GM19043 (cell line): ENCODE measurements around the gene MSI2.

Experiments
- ATAC-seq: cut with Tn5 transposase; IDR thresholded peaks from one replicate; pipeline ENCODE4 v1.9.1; 2021; ENCODE audit warnings: low read depth; ENCODE audit not compliant: unreplicated experiment

MSI2 gene

DNA sequence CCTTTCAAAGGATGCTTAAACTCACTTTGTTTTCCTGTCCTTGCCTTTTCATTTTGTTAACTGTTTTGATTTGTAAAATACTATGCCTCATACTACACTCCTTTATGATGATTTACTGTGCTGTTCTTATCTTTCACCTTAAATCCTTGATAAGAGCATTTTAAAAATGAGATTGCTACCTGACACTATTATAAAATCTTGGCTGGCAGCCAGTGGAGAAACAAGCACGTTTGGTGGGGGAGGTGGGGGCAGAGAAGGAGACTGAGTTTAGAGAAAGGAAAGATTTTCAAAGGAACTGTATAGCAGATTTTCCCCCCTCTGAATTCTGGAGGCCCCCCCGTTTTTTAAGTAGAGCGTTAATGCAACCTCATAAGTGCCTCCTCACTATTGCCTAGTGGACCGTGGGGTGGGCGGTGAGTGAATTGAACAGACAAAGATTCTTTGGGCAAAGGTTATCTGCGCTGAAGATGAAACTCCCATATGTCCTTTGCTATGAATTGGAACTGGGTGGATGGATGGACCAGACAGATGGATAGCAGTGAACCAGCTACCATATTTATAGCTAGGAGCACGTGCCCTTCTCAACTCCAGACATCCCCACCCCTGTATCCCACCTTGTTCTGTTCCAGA is 288.6 kb downstream of the MSI2 start:
- ATAC-seq, result no peak

DNA sequence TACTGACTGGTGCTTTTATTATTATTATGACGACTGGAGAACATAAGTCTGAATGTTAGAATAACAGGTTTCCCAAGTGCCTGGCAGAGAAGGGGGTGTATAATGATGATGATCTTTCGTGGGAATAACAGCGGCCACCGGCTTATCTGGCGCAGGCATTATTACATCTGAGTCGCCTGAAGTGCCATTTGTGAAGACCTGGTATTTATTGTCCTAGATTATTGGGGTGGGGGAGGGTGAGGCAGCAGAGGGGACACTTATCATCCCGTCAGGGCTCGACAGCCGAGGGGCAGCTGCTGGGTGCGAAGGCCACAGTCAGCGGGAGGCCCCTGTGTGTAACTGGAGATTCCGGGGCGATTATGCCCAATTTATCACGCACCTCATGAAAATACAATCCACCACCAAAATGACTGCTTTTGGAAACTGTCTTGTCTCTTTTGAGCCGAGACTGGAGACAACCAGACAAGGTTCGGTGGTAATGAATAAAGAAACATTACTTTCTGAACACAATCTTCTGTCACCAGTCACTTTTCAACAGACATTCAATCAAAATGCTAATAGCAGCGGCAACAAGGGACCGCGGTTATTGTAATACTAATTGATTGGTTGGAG is 289.5 kb downstream of the MSI2 start:
- no peak for ATAC-seq

DNA sequence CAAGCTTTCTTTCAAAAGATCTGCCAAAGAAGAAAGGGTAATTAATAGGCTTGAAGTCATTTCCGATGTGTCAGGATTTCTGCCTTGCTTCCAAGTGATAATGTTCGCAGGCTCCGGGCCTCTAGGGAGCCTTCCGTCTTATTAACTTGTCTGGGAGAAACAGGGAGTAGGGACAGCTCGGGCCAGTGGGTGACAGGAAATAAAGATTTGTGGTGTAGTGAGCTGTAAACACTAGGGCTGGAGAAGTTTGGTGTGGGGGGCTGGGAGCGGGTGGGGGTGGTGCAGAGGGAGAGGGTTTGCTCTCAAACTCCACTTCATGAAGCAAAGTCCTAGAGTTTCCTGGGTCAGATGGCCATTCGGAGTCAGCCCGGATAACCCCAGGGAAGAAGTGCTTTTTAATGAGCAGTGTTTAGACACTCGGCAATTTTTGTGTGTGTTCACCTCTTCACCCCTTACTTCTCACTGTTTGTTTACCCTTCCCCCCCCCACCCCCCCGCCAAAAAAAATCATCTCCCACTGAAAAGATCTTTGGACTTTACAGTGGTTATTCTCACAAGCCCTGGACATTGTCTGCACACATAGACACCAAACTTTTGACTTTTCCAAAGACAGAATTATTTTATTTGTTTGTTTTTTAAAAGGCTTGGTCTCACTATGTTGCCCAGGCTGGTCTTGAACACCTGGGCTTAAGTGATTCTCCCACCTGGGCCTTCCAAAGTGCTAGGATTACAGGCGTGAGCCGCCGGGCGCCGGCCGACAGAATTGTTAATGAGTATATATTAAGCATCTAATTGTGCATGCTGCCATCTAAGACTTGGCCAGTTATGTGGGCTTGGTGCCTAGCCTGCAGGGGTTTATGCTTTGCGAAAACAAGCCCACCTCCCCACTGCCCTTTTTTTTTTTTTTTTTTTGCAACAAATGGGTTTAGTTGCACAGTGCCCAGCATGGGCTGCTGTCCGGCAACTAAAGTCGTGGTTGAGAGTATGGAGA is 292.4 kb downstream of the MSI2 start:
- ATAC-seq, result no peak

DNA sequence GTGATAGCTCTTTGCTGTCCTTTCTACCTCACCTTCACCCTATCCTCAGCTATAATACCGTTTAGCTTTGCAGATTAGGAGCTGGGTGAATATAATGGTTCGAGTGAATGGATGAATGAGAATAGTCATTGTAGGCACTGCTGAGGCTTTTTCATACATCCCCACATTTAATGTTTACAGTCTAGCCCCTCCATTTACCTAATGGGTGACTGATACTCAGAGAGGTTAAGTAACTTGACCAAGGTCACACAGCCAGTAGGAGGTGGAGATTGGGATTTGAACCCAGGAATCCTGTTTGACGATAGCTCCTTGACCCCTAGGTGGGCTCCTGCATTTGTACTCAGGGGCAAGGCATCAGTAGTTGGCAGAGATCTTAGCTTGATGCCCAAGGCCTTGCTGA is 293.1 kb downstream of the MSI2 start:
- ATAC-seq, result no peak

DNA sequence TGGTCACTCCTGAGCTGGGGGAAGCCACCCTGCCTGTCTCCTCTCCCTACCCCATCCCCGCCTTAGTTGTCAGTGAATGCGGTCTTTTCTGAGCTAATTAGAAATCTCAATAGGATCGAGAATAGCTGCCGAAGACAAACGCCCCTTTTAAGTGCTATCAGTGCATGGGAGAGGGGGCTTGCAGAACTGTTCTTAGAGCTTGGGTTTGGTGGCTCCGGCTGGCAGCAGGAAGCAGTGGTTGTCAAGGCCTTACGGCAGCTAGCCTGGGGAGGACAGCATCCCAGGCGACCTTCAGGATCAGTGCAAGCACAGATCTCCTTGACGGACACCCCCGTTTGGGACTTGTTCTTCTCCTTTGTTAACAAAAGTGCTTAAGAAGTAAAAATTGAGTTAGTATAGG is 293.7 kb downstream of the MSI2 start:
- no peak for ATAC-seq

DNA sequence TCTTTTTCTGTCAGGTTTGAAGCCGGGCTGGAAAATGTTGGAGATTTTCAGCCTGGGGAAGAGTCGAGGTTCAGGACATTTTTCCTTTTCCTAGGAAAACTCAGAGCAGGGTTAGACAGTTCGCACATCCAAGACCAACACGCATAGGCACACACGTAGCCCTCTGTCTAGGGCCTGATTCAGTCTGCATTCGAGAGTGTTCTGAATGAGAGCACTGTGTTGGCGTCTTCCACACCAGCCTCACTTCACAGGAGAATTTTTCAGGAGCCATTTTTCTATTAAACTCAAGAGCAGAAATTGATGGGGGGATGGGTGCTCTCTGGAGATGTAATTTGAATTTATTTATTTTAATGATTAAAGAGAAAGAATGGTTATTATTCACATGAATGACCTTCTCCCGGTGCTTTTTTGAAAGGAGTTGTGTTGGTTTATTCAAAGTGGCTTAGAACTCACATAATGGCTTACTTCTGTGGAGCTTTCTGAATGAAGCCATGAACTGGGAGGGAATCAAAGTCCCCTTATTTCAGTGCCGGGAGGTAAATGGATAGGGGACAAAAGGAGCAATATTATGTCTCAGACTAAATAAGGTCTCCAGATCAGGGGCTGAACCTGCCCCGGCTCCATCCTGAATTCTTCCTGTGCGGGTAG is 294.5 kb downstream of the MSI2 start:
- ATAC-seq, result no peak

DNA sequence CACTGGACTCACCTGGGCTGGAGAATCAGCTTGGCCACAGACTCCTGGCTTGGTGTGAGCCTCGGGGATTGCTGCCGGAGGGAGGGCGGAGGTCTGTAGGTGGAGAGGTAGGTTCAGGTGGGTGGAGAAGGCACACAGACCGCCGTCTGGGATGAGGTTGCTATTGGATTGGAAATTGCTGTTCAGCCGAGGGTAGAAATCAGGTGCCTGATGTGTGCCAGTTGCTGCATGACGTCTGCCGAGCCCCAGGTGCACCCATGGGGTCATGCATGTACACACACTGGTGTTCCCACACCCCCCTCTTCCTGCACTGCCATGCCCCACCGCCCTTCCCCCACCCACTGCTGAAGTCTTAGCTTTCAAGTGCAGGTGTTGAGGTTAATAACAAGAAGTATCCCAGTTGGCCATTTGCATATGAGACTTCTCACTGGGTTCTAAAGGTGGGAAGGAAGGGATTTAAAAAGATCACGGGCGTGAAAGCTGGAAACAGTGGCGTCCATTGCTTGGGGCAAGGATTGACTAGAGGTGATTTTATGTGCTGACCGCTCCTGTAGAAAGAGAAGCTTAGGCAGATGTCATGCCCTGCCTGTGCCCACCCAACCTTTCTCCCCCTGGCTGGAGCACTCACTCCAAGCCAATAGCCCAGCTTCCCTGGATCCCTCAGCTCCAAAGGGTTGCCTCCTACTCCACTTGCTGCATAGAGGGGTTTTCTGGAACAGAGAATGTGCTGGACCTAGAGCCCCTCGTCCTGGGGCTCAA is 295.2 kb downstream of the MSI2 start:
- no peak for ATAC-seq

DNA sequence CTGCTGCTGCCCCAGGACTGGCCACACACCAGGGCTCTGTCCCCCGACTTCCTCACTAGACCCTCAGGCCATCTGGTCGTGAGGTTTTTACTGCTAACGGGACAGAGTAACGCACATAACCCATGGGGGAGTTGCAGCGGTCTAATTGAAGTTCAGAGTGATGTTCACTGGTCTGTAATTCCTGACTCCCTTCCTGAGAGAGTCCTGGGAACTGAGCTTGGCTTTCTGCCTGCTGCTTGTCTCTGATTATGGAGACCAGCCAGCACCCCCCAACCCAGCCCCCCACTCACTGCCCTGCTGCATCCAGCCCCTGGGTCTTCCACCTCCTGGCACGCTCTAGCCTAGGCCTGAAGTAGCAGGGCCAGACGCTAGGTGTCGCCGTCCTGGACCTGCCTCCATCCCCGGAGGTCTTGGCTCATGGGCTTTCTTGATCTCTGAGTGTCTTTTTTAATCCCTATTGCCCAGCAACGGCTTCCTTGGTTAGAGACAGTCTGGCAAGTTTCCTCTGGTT is 295.8 kb downstream of the MSI2 start:
- ATAC-seq, result no peak

DNA sequence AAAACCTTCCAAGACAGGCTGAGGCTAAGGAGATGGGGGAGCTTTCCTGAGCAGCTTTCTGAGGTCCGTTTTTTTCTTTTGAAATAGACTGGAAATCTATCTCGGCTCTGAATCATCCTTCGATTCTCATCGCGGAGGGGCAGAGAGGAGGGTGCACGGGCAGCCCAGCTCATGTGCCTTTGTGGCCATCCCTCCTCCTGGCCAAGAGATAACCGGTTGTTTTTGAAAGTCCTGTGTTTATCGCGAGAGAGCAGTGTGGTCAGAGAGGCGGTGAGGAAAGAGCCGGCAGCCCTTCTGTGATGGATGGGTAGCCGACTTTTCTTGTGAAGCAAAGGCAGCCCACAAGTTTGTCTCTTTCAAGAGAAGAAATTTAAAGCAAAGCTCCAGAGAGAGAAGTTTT is 297.2 kb downstream of the MSI2 start:
- no peak for ATAC-seq

DNA sequence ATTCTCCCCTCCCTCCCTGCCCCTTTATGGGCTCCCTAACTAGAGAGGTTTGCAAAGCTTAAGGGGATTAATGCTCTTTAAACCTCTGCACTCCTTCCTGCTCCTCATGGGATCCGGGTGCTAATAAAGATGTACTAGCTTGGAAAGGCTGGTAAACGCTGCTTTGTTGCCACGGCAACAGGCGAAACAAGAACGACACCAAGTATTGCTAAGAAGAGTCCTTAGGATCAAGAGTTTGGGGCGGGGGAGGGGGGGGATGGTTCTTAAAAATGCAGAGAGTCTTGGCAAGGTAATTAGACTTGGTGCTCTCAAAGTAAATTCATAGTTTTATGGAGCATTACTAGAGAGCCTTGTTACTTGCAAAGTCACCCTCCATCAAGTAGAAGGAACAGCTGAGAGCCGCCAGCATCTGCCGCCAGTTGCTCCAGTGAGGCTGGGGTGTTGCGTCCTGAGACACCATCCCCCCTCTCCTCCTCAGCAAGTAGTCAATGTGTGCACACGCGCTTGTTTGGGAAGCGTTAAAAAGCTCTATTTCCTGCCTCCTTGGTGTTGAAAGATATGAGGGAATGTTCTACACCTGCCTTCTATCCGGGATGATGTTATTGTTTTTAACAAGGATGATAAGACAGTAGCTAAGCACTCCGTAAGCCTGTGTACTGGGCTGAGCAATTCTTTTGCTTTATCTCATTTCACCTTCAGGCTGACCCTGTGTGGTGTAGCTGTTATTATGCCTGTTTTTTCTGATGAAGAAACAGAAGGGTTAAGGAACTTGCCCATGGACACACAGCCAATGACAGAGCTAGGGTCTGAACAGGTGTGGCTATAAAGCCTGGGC is 297.9 kb downstream of the MSI2 start:
- no peak for ATAC-seq

DNA sequence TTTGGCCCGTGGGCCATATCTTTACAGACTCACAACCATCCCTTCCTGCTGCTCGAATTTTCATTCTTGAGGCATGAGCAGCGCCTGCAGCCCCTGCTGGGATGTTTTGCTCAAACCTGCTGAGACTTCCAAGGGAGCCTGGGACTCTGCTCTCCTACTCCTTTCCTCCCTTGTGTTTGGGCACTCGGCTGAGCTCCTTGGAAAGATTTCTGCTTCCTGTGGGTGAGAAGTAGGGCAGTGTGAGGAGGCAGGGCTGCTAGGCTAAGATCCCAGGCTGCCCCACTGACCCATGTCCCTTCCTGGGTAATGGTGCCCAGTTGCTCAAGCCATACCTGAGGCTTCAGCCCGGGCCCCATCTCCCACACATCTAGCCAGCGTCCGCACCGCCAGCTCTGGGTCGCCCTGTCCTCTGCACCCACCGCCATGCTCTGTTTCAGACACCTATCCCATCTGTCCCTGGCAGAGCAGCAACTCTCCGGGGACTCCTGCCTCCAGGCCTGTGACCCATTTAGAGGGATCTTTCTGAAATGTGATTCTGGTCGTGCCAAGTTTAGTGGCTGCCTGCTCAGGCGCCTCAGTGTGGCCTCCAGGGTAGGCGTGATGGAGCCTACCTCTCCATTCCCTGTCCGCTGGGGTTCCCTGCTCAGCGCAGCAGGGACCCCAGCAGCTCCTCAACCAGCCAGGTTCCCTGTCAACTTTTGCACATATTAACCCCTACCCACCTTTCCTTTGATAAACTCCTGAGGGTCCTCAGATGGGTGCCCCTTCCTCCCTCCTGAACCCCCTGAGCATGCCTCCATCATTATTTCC is 298.7 kb downstream of the MSI2 start:
- ATAC-seq, result no peak

DNA sequence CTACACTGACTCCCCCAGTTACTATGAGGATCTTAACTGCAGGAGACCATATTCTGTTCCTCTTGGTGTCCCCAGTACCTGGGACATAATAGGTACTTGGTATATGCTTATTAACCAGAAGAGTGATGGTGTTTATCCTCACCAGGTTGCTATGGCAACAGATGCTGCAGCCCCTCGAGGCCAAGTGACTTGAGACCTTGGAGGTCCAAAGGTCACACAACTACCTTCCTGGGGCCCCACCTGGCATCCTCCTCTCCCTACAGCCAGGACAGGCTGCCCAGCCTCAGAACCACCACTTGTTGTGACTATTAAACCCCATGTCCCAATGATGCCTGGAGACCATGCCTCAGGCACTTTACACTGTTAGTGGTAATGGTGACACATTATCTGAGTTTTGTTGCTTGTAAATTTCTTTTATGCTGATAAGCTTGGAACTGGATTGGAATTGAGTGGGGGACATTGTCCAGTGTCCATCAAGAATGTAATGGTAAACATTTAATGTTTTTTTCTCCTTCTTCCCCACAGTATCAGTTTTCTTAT is 299.4 kb downstream of the MSI2 start:
- no peak for ATAC-seq

DNA sequence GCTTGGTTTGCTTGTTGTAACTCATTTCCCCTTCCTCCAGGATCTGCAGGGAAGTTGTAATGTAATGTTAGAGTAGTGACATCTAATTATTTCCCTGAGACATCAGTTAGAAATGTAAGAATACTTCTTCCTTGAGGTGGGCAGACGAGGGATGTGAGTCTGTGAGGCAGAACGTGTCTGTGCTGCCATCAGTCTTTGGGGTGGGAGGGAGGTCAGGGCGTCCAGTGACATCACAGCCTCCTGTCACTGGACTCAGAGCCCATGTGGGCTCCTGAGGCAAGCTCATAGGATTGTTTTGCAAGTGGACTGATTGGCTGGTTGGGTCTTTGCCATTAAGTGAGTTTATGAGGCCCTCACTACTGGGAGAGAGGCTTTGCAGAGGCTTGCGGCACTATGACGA is 300.0 kb downstream of the MSI2 start:
- no peak for ATAC-seq

DNA sequence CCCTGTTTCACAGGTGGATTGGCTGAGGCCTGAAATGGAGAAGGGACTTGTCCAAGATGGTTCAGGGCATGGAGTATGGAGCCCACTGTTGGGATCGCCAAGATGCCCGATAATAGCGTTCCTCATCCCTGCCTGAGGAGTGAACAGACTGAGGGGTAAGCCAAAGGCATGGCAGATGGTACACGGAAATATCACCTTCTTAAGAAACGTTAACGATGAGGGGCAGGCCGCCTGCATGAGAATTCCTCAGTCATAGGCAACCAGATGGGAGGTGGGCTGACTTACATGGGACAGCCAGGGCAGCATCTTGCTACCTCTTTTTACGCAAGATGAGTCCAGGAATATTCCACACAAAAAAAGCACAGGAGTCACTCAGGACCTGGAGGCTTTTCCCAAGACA is 300.7 kb downstream of the MSI2 start:
- no peak for ATAC-seq

DNA sequence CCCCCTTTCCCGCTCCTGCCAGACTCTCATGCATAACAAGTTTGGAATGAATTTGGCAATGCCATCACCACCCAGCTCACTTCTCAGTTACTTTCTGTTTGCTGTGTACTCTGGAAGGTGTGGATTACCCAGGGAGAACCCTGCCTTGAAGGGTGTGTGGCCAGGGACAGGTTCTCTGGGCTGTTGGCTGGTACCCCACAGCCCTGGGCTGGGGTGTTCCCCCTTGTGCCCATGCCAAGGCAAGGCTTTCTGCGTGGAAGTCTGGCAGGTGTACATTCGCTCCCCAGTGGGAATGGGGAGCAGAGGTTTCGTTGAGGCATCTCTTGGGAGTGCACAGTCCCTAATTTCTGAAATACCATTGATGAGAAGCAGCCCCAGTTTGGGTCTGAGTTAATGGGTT is 301.1 kb downstream of the MSI2 start:
- ATAC-seq, result no peak

DNA sequence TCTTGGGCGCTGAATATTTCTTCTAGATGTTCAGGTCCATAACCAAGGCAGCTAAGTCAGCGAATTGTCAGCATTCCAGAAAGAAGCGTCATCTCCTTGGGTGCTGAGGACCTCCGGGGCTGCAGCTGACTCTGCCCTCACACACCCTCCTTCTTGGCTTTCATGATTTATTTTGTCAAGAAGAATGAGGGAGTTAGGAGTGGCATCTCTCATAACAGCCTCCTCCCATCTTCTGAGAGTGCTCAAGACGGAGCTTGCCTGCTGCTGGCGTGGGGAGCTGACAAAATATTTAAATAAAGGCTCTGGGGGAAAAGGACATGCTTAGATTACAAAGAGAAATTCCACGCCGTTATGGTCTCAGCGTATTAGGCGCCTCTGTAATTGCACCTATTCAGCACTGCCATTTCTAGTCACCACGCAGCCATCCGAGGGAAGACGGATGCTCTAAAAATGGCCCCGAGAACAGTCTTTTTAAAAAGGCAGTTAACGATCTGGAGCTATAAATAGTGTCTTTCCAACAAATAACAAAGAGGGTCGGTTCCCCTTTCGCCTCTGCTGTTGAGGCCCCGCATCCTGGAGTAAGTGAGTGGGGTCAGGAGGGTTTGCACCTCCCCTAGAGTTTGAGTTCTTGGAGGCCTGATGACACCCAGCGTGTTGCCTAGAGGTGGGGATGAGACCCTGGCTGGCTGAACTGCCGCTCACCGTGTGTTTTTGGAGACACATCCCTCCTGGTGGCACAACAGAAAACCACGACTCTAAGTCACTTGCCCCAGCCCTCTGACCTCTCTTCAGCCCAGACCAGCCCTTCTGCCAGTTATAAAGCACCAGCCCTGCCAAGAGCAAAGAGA is 301.7 kb downstream of the MSI2 start:
- ATAC-seq, result no peak

DNA sequence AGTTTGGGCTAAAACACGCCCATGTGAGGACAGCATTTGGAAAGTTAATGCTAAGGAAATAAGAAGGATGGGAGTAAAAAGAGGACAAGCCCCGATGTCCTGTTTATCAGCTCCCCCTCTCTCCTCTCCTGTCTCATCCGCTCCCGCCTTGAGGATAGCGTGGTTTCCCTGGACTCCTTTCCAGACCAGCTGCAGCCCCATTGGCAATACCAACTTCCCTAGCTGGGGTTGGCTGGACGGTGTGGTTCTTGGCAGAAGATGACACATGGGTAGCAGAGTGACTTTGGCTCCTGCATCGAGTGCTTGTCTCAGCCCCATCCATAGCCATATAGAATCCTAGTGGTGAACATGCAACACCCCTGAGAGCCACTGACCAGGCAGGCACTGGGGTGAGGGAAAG is 302.9 kb downstream of the MSI2 start:
- no peak for ATAC-seq
